Left renal pelvis (tissue), 4 donors: Measurements from ENCODE around the gene DVL1. TPM values are rescaled to one million over a fixed set of nuclear protein-coding genes. Genes with fewer than 3 reads are reported as not detected.
A peak's percentile ranks its signal among the peaks of the same experiment; 100 is the strongest.
"Not testable (repeated sequence)": the region's sequence is repeated elsewhere in the genome, so short reads cannot be mapped to it uniquely, and the experiment has no call there.

Experiments
- DNase-seq, 4 donors: peaks; one replicate each; pipeline ENCODE4 v3.0.0-alpha.2; 2013; ENCODE audit warnings: low read depth in 4 of 4, low spot score in 3 of 4
- polyA plus RNA-seq, 4 donors: library from polyadenylated mRNA; unstranded; fragments of 120-200 nt; gene quantifications; one replicate each; pipeline ENCODE4 v1.2.1, GENCODE V29; 2013; ENCODE audit not compliant: insufficient read length in 4 of 4

The DVL1 gene
- polyA plus RNA-seq, 4 donors, result 25.8 to 45.4 (median 26.1) TPM

DNA sequence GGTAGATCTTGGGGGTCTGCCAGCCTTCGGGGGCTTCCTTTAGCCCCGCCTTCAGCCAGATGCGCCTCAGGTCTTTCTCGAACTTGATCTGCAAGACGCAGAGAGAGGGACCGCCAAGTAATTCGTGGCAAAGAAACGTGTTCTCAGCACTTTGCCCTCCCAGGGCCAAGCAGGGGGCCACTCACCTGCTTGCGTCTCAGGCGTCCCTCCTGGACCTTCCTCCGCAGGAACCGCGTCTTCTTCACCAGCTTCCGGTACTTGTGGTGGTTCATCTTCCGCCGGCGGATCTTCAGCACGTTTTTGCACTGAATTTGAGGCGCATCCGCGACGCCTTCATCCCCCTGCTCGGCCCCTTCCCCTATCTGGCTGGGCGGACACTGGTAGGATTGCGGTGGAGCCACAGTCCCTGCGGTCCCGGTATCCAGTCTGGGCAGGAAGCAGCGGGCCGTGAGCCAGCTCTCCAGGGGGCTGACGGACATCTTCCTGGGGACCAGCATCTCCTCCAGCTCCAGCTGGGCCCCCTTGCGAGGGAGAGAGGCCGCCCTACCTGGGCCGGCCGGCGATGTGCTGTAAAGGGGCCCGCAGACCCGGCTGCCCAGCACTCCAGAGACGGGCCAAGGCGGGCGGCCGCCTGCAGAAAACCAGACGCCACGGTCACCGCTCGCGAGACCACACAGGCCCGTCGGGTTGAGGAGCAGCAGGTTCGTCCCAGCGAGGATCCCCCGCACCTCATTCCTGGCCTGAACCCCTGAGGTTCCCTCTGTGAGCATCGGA, 24.8 kb upstream of the DVL1 start:
- DNase-seq, result no peak

DNA sequence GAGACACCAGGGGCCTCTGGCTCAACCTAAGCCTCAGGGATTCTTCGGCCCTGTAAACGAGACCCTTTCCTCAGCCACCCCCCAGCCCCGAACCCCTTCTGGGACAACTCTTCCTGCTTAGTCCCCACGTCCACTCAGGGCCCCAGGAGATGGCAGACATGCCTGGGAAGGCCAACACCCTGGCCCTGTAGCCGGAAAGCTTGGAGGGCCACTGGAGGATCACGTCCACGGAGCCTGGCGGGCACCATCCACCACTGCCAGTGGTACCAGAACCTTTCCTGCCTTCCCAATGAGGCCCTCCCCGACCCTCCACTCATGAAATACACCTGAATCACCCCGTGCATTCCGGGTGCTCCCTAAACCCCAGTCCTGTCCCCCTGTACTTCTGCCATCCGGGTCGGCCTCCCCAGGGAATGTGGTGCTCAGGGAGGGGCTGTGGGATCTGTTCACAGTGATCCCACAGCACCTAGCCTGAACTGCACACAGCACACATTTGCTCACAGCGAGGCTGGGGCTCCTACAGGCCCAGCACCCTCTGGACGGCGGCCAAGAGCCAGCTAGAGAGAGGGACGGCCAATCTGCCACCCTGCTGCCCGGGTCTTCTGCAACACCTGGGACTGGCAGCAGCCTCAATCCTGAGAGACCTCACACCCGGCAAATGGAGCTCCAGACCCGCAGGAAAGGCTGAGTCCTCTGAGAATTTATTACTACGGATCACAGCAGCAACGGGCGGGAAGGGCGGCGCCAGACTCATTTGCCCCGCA, 24.0 kb upstream of the DVL1 start:
- no peak for DNase-seq

DNA sequence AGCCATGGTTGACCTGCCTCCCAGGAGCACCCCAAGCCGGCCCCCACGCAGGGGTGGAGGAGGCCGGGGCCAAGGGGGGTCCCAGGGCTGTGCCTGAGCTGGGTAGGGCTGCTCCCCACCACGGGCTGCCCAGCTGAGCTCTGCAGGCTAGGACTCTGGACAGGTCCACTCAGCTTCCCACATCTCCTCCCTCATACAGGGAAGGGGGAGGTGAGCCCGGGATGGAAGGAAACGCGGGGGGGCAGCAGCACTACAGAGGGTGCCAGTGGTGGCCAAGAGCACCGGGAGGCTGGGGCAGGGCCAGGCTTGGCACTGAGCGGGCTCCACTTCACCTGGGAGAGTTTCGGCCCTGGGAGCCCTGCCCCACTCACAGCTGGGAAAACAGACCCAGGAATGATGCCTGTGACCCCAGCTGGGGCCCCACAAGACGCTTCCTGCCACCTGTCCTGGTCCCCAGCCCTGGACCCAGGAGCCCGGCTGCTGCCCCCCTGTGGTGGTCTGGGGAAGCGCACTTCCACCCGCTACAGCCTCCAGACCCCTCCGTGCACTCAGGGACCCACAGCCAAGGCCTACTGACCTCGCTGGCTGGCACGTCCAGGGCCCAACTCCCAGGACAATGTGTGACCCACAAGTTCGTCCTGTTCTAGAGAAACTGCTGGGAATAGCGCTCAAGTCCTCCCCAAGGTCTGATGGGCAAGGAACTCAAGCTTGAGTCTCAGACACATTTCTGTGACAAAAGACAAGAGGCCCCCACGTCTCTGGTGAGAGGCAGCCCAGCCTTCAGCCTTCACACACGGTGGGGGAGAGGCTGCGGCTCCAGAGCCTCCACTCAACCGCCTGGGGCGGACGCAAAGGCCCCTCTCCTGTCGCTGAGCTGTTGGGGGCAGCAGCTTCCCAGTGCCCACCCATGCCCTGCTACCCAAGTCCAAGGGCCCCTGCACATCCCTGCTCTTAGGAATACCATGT, 22.8 kb upstream of the DVL1 start:
- DNase-seq, result no peak

- DNase-seq, result no peak
Observed at GRCh38 chr1:1371364-1371745, 22.1 kb upstream of the DVL1 start.

GRCh38 chr1:1370771-1371300, 21.6 kb upstream of the DVL1 start:
- DNase-seq, result no peak

DNA sequence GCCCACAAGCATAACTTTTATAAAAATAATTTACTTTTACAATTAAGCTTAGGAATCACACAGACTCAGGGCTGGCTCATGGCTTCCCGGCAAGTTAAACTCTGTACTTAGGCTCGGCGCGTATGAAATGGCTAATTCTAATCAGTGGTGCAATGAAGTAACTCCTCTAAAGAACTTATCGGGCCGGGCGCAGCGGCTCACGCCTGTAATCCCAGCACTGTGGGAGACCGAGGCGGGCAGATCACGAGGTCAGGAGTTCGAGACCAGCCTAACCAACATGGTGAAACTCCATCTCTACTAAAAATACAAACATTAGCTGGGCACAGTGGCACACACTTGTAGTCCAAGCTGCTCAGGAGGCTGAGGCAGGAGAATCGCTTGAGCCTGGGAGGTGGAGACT, 20.9 kb upstream of the DVL1 start:
- not testable (repeated sequence) for DNase-seq

GRCh38 chr1:1367315-1367714, 18.1 kb upstream of the DVL1 start:
- no peak for DNase-seq

DNA sequence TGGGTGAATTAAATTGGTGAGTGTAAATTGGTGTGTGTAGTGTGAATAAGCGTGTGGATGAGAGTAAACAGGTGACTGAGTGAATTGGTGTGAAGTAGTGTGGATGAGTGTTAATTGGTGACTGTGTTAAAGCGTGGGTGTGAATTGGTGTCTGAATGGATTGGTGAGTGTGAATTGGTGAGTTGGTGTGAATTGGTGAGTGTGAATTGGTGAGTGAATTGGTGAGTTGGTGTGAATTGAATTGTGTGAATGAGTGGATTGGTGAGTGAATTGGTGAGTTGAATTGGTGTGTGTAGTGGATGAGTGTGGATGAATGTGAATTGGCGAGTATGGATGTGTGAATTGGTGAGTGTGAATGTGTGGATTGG, 17.5 kb upstream of the DVL1 start:
- no peak for DNase-seq

DNA sequence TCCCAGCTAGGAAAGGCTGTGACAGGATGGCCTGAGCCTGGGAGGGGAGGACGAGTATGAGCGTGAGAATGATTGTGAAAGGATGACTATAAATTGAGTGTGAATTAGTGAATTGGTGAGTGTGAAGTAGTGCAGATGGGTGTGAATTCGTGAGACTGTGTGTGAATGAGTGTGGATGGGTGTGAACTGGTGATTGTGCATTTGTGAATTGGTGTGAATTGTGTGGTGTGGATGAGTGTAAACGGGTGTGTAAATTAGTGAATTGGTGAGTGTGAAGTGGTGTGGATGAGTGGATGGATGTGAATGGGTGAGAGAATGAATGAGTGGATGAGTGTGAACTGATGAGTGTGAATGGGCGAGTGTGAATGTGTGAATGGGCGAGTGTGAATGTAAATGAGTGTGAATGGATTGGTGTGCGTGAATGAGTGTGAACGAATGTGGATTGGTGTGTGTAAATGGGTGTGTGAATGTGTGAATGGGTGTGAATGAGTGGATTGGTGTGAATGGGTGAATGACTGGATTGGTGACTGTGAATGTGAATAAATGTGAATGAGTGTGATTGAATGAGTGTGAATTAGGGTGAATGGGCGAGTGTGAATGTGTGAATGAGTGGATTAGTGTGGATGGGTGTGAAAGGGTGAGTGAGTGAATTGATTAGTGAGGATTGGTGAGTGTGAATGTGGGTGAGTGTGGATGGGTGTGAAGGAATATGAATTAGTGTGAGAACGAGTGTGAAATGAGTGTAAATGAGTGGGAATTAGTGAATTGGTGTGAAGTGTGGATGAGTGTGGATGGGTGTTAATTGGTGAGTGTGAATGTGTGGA, 16.9 kb upstream of the DVL1 start:
- DNase-seq, result no peak

- DNase-seq, result no peak
Observed at GRCh38 chr1:1364266-1364665, 15.0 kb upstream of the DVL1 start.

DNA sequence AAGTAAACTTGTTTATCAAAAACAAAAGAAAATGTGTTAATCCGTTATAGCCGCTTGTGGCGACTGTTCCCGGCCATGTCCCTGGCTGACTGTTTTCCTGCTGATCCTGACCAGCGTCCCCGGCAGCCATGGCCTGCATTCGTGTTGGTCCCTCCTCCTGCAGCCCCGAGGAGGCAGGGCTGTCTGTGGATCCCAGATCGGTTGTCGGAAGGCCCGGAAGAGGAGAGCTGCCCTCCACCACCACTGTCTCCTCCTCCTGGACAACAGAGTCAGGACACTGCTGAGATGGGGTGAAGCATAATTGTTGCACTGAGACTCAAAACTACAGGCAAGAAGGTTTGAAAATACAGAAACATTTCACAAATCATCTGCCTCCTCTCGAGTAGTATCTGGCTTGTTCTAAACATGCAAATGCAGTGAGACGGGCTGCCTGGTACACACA, 12.8 kb upstream of the DVL1 start:
- no peak for DNase-seq

- no peak for DNase-seq
Observed at GRCh38 chr1:1361233-1361981, 12.2 kb upstream of the DVL1 start.

DNA sequence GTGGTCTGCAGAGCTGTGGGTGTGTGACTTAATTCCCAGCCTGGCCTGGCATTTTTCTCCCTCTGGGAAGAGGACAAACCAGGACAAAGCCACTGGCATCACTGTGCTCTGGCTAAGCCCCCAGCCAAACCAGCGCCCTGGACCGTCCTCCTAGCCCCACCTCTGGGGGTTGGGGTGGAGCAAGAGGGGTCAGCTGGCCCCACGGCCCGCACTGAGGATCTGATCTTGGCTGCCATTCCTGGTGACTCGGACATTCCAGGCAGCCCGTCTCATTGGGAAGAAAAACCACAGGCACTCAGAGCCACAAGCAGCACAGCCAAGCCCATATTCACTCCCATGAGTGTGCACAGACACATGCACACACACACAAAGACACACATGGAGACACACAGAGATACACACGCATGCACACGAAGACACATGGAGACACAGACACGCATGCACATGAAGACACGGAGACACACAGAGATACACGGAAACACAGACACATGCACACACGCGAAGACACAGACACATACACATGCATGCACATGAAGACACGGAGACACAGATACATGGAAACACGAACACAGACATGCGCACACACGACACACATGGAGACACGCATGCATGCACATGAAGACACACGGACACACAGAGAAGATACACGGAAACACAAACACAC, 11.4 kb upstream of the DVL1 start:
- DNase-seq, result no peak

DNA sequence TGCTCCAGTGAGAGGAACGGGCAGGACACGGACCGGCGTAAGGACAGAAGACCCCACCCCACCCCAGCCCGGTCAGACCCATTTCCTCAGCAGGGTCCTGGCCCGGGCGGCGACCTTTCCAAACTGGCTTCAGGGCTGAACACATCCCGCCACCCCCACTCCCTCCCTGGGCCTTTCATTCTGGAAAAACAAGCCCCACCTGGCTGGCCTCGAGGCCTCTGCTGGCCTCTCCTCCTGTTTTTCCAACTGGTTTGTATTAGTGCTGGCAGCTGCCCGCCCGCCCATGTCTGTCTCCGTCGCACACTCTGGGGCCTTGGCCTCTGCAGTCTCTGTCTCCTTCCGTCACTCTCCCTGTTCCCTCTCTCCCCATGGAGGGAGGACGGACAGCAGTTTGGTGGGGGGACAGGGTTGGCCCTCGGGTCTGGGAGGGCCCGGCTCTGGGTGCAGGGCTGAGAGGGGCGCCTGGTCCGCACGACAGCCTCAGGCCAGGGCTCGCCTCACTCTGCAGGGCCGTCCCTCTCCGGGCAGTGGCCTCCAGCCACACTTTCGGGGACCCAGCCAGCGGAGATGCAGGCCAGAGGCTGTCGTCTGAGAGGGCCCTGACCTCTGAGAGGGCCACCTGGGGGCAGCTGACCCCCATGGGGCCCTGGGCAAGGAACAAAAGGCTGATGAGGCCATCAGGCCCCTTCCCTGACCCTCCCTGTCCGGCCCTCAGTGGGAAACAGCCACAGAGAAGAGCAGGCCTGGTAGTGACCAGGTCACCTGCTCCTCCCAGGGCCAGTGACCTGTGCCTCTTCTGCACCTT, 10.6 kb upstream of the DVL1 start:
- DNase-seq, result no peak

DNA sequence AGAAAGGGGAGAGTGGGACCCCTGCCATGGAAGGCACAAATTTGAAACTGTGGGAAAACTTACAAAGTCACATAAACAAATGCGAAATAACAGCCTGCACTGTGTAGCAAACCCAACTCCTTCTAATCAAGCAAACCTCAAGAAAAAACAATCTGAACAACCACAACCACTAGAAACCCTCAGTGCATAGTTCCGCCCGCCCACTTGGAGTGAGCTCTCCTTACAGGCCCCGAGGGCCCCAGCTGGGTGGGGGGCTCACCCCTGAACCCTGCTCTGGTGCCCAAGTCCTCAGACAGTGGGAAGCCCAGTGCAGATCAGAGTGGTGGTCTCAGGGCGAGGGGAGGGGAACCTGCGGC, 10.1 kb upstream of the DVL1 start:
- no peak for DNase-seq

DNA sequence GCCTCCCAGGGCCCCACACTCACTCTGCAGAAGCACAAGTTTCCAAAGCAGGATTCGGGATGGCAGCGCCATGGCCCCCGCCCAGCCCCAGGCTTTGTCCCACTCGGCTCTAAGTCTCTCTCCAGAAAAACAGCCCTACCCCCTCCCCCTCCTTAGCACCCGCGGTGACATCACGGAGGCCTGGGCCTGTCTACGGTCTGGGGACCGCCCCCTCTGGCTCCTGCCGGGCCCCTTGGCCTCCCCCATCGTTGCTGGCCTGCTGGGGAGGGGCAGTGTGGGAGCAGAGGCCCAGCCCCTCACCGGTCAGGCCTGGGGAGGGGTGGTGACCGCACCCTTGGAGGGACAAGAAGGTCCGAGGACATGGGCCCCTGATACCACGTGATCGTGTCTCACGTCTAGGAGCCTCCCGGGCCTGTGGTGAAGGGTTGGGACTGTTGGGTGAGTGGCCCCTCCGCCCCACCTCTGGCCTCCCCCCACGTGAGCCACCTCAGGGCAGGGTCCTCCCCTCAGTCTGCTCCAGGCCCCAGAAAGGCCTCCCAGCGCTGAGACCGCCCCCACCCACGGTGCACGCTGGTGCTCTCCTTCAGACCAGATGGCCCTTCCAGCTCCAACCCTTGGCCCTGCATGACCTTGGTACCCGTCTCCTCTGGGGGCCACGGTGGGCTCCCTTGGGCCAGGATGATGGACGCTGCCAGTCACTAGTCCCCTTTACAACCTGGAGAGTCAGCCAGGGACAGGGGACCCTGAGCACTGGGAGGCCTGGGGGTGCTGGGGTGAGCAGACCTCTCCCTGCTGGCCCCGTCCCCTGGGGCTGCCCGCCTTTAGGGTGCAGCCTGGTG, 9.4 kb upstream of the DVL1 start, which contains the start of gene MXRA8:
MXRA8 (minus strand) TSS at position 123 of the 839 bp plus-strand sequence; CDS start at position 72, 51 bp downstream.
- peak in 1 of 4 donors; percentile 63 for DNase-seq

- no peak for DNase-seq
Observed at GRCh38 chr1:1357871-1358432, 8.7 kb upstream of the DVL1 start.
